Measurements from ENCODE around the gene SSMEM1. TPM values are rescaled to one million over a fixed set of nuclear protein-coding genes. Genes with fewer than 3 reads are reported as not detected.
"Not testable (repeated sequence)": the region's sequence is repeated elsewhere in the genome, so short reads cannot be mapped to it uniquely, and the experiment has no call there.

SSMEM1 gene, protein sequence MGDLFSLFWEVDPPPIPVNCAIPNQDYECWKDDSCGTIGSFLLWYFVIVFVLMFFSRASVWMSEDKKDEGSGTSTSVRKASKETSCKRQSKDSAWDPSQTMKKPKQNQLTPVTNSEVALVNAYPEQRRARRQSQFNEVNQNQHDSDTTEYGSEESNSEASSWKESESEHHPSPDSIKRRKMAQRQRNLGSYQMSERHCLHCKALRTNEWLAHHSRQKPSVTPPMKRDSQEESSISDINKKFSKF
- not detected in 2 replicates for total RNA-seq (2014; rRNA removed; shearing (Covaris generic); ENCODE audit: low replicate concordance)

DNA sequence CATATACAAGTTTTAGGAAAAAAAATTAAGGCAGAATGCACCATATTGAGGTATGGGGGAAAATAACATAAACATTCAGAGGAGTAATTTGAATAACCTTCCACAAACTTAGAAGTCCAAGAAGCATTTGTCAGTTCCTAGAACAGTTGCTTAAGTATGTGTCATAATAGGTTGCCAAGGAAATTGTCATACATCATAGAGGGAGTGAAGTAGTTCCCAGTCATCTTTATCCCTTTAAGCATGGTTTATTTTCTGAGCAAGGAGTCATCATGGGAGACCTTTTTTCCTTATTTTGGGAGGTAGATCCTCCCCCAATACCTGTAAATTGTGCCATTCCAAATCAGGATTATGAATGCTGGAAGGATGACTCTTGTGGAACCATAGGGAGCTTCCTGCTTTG is at the start of gene SSMEM1:
TSS of gene SSMEM1 (plus strand) at position 219 of the 400 bp plus-strand sequence. CDS start at position 270, 51 bp downstream.
- Histone ChIP-seq H3K4me3 (no peak within 1 kb of the TSS), H3K36me3 (peaks cover 13% of the 10 kb centered on the region), H3K9me3 (no peaks in the 10 kb centered on the region), H3K27me3 (no peaks in the 10 kb centered on the region)
- DNase-seq, result no peak

DNA sequence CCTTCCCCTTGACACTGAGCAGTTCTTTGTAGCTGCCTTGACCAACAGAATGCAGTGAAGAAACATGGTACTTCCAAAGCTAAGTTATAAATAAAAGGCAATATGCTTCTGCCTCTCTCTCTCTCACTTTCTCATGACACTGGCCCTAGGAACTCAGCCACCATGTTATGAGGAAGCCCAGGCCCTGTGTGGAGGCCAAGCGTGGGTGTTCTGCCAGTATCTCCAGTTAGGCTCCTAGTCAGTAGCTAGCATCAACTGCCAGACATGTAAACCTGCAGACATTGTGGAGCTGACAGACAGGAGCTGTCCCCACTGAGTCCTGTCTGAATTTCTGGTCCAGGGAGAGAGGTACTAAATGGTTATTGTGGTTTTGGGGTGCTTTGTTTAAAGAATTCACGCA is 47.6 kb upstream of the SSMEM1 start:
- Histone ChIP-seq H3K27me3 (no peaks in the 10 kb centered on the region), H3K36me3 (peaks cover 31% of the 10 kb centered on the region), H3K9me3 (no peaks in the 10 kb centered on the region), H3K4me3 (no peak overlapping the region)
- DNase-seq, result no peak

- H3K36me3 ChIP-seq, result peaks cover 31% of the 10 kb centered on the region
- H3K4me3 ChIP-seq, result no peak overlapping the region
- no peaks in the 10 kb centered on the region for H3K9me3 ChIP-seq
- DNase-seq, result no peak
- H3K27me3 ChIP-seq, result no peaks in the 10 kb centered on the region
Observed at GRCh38 chr7:130160455-130160854, 47.2 kb upstream of the SSMEM1 start.

- Histone ChIP-seq H3K36me3 (peaks cover 31% of the 10 kb centered on the region), H3K9me3 (no peaks in the 10 kb centered on the region), H3K27me3 (no peaks in the 10 kb centered on the region), H3K4me3 (no peak overlapping the region)
- DNase-seq, result no peak
Observed at GRCh38 chr7:130162196-130162595, 45.5 kb upstream of the SSMEM1 start.

DNA sequence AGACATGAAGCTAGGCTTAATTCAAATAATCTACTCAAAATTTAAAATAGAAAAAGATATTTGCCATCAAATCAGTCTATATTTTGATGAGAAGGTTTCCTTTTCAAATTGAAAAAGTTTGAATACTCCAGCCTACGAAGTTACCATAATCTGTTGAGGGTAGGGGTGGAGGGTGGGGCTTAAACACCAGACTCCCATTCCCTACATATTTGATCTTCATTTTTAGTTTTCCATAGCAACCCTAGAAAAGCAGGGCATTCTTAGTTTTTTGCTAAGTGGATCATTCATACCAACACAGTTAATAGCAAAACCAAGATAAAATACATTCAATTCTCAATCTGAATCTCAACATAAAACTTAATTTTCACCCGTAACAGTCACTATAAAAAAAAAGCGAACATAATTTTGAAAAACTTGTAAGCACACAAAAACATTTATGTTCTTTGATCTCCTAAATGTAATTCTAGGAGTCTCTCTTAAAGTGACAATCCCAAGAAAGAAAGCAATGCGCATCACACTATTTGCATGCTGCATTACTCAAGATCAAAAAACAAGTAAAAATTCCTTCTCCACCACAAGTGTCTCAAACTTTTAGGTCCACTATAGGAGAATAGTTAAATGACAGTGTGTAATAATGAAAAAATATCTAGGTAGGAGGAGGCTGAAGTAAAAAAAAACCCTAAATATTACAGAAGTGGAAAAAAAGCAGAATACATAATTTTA is 33.3 kb upstream of the SSMEM1 start:
- Histone ChIP-seq H3K4me3 (no peak overlapping the region), H3K9me3 (no peaks in the 10 kb centered on the region), H3K27me3 (no peaks in the 10 kb centered on the region), H3K36me3 (peaks cover 26% of the 10 kb centered on the region)
- DNase-seq, result no peak

GRCh38 chr7:130178251-130178650 is 29.4 kb upstream of the SSMEM1 start:
- Histone ChIP-seq H3K4me3 (no peak overlapping the region), H3K27me3 (no peaks in the 10 kb centered on the region)
- DNase-seq, result no peak

GRCh38 chr7:130179631-130180030 is 28.0 kb upstream of the SSMEM1 start:
- no peaks in the 10 kb centered on the region for H3K27me3 ChIP-seq
- no peaks in the 10 kb centered on the region for H3K9me3 ChIP-seq
- DNase-seq, result no peak
- H3K4me3 ChIP-seq, result no peak overlapping the region
- peaks cover 45% of the 10 kb centered on the region for H3K36me3 ChIP-seq

More at GRCh38 chr7:130178251-130178650, 29.4 kb upstream of the SSMEM1 start:
- Histone ChIP-seq H3K9me3 (no peaks in the 10 kb centered on the region), H3K36me3 (peaks cover 43% of the 10 kb centered on the region)

- Histone ChIP-seq H3K36me3 (peaks cover 48% of the 10 kb centered on the region), H3K27me3 (no peaks in the 10 kb centered on the region), H3K4me3 (no peak overlapping the region), H3K9me3 (no peaks in the 10 kb centered on the region)
- peak; percentile 78 for DNase-seq
Observed at GRCh38 chr7:130180571-130181262, 26.9 kb upstream of the SSMEM1 start.

GRCh38 chr7:130181263-130181605 is 26.4 kb upstream of the SSMEM1 start:
- peaks cover 52% of the 10 kb centered on the region for H3K36me3 ChIP-seq
- DNase-seq, result no peak
- no peaks in the 10 kb centered on the region for H3K27me3 ChIP-seq
- no peaks in the 10 kb centered on the region for H3K9me3 ChIP-seq
- H3K4me3 ChIP-seq, result no peak overlapping the region

GRCh38 chr7:130182990-130183389 is 24.7 kb upstream of the SSMEM1 start:
- H3K9me3 ChIP-seq, result no peaks in the 10 kb centered on the region
- peaks cover 56% of the 10 kb centered on the region for H3K36me3 ChIP-seq
- no peak overlapping the region for H3K4me3 ChIP-seq
- no peak for DNase-seq
- H3K27me3 ChIP-seq, result no peaks in the 10 kb centered on the region

DNA sequence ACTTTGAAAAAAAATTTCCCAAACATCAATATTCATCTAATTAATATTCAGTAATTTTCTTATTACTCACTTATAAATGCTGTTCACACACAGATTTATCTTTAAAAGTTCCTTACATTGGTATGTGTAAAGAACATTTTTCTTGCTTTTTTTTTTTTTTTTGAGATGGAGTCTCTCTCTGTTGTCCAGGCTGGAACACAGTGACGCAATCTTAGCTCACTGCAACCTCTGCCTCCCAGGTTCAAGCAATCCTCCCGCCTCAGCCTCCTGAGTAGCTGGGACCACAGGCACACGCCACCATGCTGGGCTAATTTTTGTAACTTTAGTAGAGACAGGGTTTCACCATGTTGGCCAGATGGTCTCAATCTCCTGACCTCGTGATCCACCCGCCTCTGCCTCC is 23.3 kb upstream of the SSMEM1 start:
- H3K4me3 ChIP-seq, DNase-seq, H3K27me3 ChIP-seq, H3K9me3 ChIP-seq: not testable (repeated sequence)
- peaks cover 63% of the 10 kb centered on the region for H3K36me3 ChIP-seq

DNA sequence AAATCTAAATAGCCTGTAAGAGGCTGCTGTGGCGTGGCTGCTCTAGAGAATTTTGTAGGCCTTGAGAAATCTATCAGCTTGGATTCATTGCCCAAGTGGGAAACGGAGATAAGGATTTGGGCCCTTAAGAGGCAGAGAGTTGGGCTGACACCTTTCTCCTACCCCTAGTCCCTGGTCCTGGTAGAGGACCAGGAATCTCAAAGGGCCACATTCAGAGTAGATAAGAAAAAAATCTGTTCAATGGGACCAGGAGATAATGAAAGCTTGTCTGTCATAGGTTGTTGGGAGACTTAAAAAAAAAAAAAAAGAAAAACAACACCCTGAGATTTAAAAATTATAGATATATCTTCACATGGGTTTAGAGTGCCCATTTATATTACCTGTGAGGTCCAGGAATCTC is 20.3 kb upstream of the SSMEM1 start:
- no peak overlapping the region for H3K4me3 ChIP-seq
- no peaks in the 10 kb centered on the region for H3K9me3 ChIP-seq
- H3K36me3 ChIP-seq, result peaks cover 51% of the 10 kb centered on the region
- H3K27me3 ChIP-seq, result no peaks in the 10 kb centered on the region
- no peak for DNase-seq

GRCh38 chr7:130189343-130189742 is 18.3 kb upstream of the SSMEM1 start:
- no peaks in the 10 kb centered on the region for H3K9me3 ChIP-seq
- no peak overlapping the region for H3K4me3 ChIP-seq
- H3K27me3 ChIP-seq, result no peaks in the 10 kb centered on the region
- no peak for DNase-seq
- H3K36me3 ChIP-seq, result peaks cover 34% of the 10 kb centered on the region

- no peaks in the 10 kb centered on the region for H3K9me3 ChIP-seq
- DNase-seq, result no peak
- H3K4me3 ChIP-seq, result no peak overlapping the region
- H3K27me3 ChIP-seq, result no peaks in the 10 kb centered on the region
- H3K36me3 ChIP-seq, result peaks cover 26% of the 10 kb centered on the region
Observed at GRCh38 chr7:130191791-130192190, 15.9 kb upstream of the SSMEM1 start.

DNA sequence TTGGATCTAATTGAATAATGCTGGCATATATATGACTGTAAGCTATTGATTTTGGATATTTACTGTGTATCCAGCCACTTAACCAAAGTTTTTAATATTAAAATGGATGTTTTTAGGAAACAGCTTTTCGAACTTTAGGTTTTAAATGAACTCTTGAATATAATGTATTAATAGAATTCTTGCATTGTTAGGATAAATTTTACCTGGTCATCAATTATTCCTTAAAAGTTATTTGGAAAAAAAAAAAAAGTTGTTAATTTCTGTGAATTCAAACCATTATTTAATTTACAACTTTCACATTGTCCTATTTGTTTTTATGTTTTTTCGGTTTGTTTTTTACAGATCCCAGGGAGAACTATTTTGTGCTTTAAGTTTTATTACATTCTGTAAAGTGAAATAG is 12.3 kb upstream of the SSMEM1 start:
- DNase-seq, result no peak

GRCh38 chr7:130196476-130196875 is 11.2 kb upstream of the SSMEM1 start:
- no peaks in the 10 kb centered on the region for H3K27me3 ChIP-seq
- H3K9me3 ChIP-seq, result no peaks in the 10 kb centered on the region
- peaks cover 43% of the 10 kb centered on the region for H3K36me3 ChIP-seq
- no peak for DNase-seq
- H3K4me3 ChIP-seq, result no peak overlapping the region

More for the DNA sequence above, 12.3 kb upstream of the SSMEM1 start:
- no peak overlapping the region for H3K4me3 ChIP-seq
- no peaks in the 10 kb centered on the region for H3K9me3 ChIP-seq
- peaks cover 44% of the 10 kb centered on the region for H3K36me3 ChIP-seq
- no peaks in the 10 kb centered on the region for H3K27me3 ChIP-seq

- H3K36me3 ChIP-seq, result peaks cover 47% of the 10 kb centered on the region
- DNase-seq, result no peak
- no peaks in the 10 kb centered on the region for H3K27me3 ChIP-seq
- H3K9me3 ChIP-seq, result no peaks in the 10 kb centered on the region
- no peak overlapping the region for H3K4me3 ChIP-seq
Observed at GRCh38 chr7:130197094-130197493, 10.6 kb upstream of the SSMEM1 start.

Data from MG63 (cell line).